NCI-H526 treated with DMSO at 0.1 percent for 48 hours (cell line): Measurements from ENCODE around the gene CELSR1.

Experiments
- DNase-seq: peaks from one replicate; lab custom pipeline; 2025; lab: John Stamatoyannopoulos, UW

The CELSR1 gene

GRCh38 chr22:46537225-46537945, at the start of gene CELSR1:
Gene CELSR1, minus strand, starts transcription at chr22:46537620. Its CDS starts 450 bp downstream, at chr22:46537170.
- DNase-seq: no peak

- DNase-seq: no peak
Observed at GRCh38 chr22:46587061-46587460, 49.6 kb upstream of the CELSR1 start.

DNA sequence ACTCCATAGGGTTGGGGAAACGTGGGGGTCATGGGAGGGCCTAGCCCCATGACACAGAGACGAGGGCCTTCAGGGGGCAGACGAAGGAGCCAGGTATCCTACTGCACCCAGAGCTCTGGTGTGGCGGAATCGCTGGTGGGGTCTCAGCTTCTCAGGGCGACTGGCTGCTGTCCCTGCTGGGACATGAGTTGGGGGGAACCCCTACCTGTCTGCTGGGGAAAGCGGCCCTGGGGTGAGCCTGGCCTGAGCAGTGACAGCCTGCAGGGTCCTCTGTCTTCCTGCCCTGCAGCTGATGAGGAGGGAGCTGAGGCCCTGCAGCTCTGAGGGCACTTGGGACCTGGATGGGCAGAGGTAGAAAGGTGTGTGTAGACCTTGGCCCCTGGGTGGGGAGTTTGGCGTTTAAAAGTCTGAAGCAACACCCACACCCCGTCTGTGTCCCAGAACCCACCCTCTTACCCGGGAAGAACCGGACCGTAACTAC, 49.2 kb upstream of the CELSR1 start:
- no peak for DNase-seq

DNA sequence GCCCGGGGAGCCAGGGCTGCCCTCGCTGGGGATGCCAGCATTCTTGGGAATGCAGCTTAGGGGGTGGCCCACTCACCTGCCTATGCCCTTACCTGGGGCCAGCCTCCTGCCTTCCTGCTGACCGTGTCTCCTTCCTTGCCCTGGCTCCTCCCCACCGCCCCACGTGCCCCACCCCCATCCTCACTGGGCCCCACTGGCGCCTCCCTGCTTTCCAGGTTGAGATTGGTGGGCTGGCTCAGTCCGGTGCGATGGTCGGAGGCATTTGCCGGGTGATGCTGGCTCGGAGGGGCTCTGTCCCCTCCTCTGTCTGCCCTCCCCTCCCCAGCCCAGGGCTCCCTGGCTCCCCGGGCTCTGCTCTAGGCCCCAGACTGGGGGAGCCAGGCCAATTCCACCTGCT, 48.7 kb upstream of the CELSR1 start:
- DNase-seq: no peak

DNA sequence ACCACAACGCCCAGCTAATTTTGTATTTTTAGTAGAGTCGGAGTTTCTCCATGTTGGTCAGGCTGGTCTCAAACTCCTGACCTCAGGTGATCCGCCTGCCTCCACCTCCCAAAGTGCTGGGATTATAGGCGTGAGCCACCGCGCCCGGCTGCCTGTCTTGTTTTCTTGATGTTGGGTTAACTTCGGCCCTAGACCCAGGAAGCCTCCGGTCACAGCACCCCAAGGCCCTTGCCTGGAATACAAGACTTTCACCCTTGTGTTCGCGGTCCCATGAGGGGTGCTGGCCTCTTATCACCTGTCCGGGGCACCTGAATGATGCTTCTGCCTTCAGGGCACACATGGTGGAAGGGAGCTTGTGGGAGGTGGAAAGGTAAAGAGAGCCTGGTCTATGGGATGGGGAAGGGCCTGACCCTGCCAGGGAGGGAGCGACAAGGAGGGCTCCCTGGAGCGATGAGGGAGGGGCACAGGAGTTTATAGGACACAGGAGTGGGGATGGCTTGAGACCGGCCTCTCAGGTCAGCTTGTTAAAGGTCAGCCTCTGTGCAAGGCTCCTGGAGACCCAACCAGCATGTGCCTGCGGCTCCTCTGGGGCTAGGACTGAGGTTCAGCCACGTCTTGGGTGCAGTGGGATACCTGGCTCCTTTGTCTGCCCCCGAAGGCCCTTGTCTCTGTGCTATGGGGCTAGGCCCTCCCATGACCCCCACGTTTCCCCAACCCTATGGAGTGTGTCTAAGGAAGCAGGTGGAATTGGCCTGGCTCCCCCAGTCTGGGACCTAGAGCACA, 48.1 kb upstream of the CELSR1 start:
- no peak for DNase-seq

DNA sequence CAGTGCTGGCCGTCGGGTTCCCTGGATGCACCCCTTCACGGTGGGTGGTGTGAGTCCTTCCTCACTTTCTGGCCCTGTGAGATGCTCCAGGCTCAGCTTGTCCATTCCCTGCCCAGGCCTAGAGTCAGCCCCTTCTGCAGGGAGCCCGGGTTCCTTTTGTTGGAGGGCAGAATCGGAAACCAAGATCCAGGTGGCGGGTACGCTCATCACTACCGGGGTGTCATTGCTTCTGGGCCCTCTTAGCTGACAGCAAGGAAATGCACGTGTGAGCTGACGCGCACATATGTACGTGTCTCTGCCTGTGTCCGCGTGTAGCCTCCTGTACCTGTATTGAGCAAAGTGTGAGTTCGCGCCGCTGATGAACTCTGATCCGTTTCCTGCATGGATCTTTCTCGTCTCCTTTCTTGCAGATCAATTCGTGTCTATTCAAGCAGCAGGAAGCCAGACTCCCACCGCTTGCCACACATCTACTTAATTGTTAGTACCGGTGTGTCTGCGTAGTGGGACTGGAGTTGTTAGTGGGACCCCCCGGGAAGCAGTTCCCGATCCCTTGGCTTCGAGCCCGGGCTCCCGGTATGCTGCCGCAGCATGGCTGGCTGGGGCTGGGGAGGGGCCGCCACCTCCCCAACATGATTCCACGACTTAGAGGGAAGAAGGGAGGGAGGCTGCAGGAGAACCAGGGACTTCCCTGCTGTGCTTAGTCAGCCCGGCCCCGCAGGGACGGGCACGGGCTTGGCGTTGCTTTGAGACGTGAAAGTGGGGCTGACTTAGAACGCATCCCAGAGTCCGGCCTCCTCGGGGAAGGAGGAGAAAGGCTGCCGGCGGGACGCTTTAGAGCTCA, 46.9 kb upstream of the CELSR1 start:
- no peak for DNase-seq

DNA sequence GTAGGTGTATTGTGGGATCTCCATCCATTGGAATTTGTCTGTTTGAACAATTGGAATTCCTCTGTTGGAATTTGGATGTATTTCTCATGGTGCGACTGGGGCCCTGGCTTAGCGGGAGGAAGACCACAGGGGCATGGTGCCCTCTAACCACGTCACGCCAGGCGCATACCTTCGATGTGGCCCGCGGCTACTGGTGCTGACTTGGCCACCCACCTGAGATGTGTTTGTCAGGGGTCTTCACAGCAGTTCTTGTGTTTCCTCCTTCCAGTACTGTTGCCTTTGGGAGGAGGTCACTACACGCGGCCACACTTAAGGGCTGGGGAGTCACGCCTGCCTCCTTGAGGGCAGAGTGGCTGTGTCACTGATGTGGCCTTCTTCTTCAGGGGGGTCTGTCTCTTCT, 46.2 kb upstream of the CELSR1 start:
- no peak for DNase-seq

GRCh38 chr22:46582281-46582933, 45.0 kb upstream of the CELSR1 start:
- no peak for DNase-seq

- DNase-seq: no peak
Observed at GRCh38 chr22:46581538-46582244, 44.3 kb upstream of the CELSR1 start.

- DNase-seq: no peak
Observed at GRCh38 chr22:46580940-46581537, 43.6 kb upstream of the CELSR1 start.

DNA sequence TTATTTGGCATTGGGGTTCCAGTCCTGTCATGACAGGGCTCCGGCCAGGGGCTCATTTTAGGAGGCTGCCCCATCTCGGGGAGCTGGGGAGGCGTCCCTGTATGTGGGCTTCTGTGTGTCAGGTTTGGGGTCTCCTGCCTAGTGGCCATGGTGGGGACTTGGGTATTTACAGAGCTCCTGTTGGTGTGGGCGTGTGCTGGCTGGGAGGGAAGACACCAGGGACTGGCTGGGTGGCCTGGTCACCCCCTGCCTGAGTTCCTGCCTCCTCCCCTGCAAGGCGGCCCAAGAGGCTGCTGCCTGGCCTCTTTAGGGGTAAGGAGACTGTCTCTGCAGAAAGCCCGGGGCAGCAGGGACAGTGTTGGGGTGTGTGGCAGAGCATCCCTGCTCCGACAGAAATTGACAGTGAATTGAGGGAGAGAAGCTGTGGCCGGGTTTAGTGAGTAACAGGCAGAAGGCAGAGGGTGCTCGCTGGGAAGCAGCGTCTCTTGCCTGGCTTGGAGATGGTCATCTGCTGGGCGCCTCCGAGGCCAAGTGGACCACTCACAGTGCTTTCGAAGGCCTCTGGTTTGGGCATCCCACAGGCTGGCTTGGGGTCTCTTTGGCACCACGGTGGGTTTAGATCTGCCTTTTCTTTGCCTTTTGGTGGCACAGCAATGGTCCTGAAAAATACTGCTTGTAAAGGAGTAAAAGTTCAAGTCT, 42.5 kb upstream of the CELSR1 start:
- no peak for DNase-seq

DNA sequence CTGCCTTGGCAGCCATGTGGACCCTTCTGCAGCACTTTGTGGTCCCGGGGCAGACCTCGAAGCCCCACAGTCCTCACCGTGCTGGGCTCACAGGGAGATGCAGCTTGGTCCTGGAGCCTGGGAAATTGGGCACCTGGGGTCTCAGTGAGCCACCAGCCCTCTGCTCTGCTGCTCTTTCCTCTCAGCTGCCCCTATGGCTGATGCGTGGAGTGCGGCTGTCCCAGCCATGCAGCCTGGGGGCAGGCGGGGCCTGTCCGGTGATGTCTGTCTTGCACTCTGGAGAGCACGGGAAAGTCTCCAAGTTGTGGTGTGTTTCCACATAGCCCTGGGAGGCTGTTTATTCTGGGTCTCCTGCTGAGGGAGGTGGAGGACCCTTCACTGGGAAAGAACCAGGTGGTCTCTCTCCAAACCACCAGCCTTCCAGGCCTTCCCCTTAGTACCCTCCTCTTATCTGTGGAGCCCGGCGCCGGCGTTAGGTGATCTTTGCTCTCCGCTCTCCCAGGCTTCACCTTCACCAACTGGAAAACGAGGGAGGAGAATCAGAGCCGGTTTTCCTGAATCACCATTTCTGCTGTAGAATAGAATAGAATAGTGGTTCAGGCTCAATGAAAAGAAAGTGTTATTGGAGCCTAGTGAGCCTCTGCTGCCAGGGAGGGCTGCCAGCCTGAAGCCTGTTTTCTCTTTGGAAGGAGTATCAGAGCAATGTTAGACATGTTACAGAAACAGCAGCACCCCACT, 41.6 kb upstream of the CELSR1 start:
- no peak for DNase-seq

DNA sequence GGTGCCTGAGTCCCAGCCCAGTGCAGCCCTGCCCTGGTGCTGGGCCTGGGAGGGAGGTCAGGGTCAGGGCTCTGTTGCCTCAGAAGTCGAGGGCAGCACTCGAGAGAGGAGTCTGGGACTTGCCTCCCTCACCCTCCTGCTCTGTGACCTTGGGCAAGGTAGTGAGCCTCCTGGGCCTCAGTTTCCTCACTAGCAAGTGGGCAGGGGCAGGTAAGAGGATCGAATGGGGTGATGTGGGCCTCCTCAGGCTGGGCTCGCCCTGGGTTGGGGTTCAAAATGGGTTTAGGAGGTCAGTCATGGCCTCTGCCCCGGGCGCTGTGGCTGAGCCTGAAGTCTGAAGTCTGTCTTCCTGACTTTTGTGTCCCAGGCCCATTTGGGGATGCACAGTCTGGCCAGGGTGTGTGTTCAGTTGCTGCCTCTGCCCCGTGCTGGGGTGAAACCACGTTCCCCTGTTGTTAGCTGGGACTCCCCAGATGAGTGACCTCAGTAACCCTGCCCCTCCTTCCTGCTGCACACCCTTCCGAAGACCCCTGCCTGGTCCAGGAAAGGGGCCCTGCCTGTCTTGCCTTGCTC, 40.9 kb upstream of the CELSR1 start:
- DNase-seq: no peak

GRCh38 chr22:46577368-46578249, 40.2 kb upstream of the CELSR1 start:
- no peak for DNase-seq

- DNase-seq: peak; percentile 12
Observed at GRCh38 chr22:46576556-46577367, 39.3 kb upstream of the CELSR1 start.

DNA sequence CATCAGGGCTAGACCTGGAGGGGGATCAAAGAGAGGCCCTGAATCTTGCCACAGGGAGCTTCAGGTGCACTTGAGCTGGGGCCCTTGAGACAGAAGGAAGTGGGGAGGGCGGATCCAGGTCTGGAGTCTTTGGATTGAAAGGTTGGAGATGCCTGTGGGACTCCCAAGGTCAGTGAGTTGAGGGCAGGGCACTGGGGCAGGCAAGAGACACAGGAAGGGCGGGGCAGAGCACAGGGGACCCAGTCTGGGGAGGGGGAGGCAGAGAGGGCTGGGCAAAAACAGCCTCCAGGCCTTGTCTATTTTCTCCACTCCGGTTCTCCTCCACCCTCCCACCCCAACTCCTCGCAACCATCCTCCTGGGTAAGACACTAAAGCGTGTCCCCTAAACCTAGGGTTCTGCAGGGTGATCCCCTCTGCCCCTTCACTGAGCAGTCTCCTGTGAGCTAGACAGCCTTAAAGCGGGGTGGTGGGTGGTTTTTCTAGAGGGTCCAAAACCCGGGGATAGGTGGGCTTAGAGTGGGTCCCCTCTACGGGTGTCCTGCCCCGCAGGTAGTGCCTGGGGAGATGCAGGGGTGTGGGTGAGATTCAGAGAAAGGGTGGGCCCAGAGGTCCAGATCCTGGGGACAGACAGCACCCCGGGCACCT, 38.6 kb upstream of the CELSR1 start:
- DNase-seq: no peak
